IPS DF 6.9 (cell line): ENCODE results near the gene TOP2A.
A peak's percentile ranks its signal among the peaks of the same experiment; 100 is the strongest.

Experiments
- DNase-seq: peaks from one replicate; pipeline ENCODE4 v3.0.0-alpha.2; 2013; ENCODE audit warnings: low read depth, low spot score
- H3K27ac ChIP-seq: one replicate; pipeline ENCODE4 v1.5.1; 2013; ENCODE audit warnings: low read length, control low read depth
- H3K27me3 ChIP-seq: 2 replicates; pipeline ENCODE4 v1.6.1; 2013; ENCODE audit warnings: mild to moderate bottlenecking, low read length; ENCODE audit not compliant: control insufficient read depth, insufficient read depth
- H3K36me3 ChIP-seq: 2 replicates; pipeline ENCODE4 v1.6.1; 2013; ENCODE audit warnings: low read length; ENCODE audit not compliant: control insufficient read depth, insufficient read depth
- H3K4me1 ChIP-seq: 2 replicates; pipeline ENCODE4 v1.6.1; 2013; ENCODE audit warnings: low read length; ENCODE audit not compliant: control insufficient read depth, insufficient read depth
- H3K4me3 ChIP-seq: 2 replicates; pipeline ENCODE4 v1.5.1; 2013; ENCODE audit warnings: mild to moderate bottlenecking, low read length
- H3K9me3 ChIP-seq: 2 replicates; pipeline ENCODE4 v1.6.1; 2013; ENCODE audit warnings: low read length, inconsistent platforms; ENCODE audit not compliant: control insufficient read depth, insufficient read depth
- WGBS: extraction: QIAGEN DNeasy Blood & Tissue Kit; methylation state at CpG from one replicate; pipeline ENCODE4 v1.1.7; 2013; ENCODE audit warnings: mixed read lengths, missing lambda C conversion rate; ENCODE audit not compliant: insufficient read length, insufficient coverage; 5-methylcytosine and 5-hydroxymethylcytosine counted together

Gene TOP2A

GRCh38 chr17:40443196-40443987 lies 25.7 kb upstream of the TOP2A start, which contains the start of gene IGFBP4:
Gene IGFBP4 (plus strand): TSS chr17:40443450. CDS start chr17:40443736, 286 bp downstream.
- no CpG with 5 or more reads among the region's 98 CpGs for WGBS
- H3K27me3 ChIP-seq, result no peaks in the 10 kb centered on the region
- no peaks in the 10 kb centered on the region for H3K9me3 ChIP-seq
- no peak within 1 kb of the TSS for H3K27ac ChIP-seq
- H3K4me1 ChIP-seq, result peaks cover 6% of the 10 kb centered on the region
- H3K4me3 ChIP-seq, result peak within 1 kb of the TSS; percentile 38; the same call in 1 of the 2 replicates
- no peak for DNase-seq
- H3K36me3 ChIP-seq, result no peaks in the 10 kb centered on the region

DNA sequence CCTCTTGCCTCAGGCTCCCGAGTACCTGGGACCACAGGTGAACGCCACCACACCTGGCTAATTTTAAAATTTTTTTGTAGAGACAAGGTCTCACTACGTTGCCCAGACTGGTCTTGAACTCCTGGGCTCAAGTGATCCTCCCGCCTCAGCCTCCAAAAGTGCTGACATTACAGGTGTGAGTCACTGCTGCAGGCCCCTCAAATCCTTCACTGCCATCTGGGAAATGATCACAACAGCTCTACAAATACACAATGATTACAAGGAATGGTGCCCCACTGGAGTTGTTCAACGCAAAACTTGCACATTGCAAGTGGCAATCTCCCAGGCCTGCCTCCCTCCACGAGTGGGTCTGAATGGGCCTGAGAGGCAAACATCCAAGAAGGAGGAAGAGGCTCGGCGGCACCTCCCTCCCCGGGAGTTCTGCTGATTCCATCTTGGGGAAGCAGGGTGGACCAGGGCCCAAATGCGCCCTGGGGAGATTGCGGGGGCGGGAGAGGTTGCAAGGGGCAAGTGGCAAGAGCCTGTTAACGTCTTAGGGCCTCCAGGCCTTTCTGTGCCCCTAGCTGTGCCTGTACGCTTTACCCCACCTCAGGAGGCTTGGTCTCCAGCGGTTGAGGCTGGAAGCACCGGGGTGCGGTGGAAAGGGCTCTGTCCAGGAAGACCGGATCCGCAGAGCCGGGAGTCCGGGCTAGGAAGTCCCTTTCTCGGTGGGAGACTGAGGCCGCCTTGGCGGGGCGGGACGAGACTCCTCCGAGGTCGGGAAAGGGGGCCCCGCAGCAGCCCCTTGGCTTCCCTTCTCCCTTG lies 24.9 kb upstream of the TOP2A start:
- no peak overlapping the region for H3K27ac ChIP-seq
- no peaks in the 10 kb centered on the region for H3K9me3 ChIP-seq
- peaks cover 6% of the 10 kb centered on the region for H3K4me1 ChIP-seq
- no peak for DNase-seq
- no peaks in the 10 kb centered on the region for H3K36me3 ChIP-seq
- H3K27me3 ChIP-seq, result no peaks in the 10 kb centered on the region
- peak overlapping the region; percentile 38; the same call in 1 of the 2 replicates for H3K4me3 ChIP-seq
- WGBS, result no CpG with 5 or more reads among the region's 29 CpGs

DNA sequence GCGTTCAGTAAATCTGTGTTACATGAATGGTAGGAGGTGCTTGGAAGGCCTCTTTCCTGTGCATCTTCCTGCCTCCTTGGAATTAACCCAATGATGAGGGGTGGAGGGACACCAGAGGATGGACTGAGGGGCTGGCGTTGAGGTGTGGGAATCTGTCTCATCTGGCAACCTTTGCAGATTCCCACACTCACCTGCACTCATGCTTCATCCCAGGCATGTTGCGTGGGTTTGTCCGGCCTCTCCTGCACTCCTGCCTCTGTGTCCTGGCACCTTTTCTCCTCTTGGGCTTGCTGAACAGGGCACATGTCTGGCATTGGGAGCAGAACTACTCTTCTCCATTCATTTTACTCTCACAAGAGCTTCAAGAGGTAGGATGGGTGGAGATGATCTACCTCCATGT lies 22.5 kb upstream of the TOP2A start:
- H3K4me1 ChIP-seq, result peaks cover 6% of the 10 kb centered on the region
- WGBS, result no CpG with 5 or more reads among the region's 4 CpGs
- no peak overlapping the region for H3K27ac ChIP-seq
- no peak for DNase-seq
- H3K27me3 ChIP-seq, result no peaks in the 10 kb centered on the region
- H3K4me3 ChIP-seq, result no peak overlapping the region
- no peaks in the 10 kb centered on the region for H3K36me3 ChIP-seq
- no peaks in the 10 kb centered on the region for H3K9me3 ChIP-seq

GRCh38 chr17:40437095-40437732 lies 19.5 kb upstream of the TOP2A start:
- DNase-seq, result no peak
- Histone ChIP-seq H3K27ac (no peak overlapping the region), H3K9me3 (no peaks in the 10 kb centered on the region), H3K4me3 (no peak overlapping the region), H3K4me1 (peaks cover 1% of the 10 kb centered on the region; the same call in 1 of the 2 replicates), H3K36me3 (no peaks in the 10 kb centered on the region), H3K27me3 (no peaks in the 10 kb centered on the region)
- WGBS, result no CpG with 5 or more reads among the region's 5 CpGs

DNA sequence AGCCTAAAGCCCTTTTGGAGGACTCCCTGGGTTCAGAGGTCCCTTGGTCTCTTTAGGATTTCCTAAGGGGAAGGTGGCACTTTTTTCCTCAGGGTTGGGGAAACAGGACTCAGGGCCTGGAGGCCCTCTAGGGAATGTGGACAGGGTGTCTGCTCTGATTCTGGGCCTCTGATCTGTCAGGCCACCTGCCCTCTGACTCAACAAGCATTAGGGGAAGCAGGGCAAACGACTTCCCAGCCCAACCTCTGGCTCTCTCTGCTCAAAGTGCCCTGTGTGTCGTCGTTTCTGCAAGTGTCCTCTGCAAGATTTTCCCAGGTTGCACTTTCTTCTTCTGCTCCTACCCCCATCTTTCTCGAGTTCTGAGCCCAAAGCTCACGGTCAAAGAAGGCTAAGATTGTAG lies 18.9 kb upstream of the TOP2A start:
- Histone ChIP-seq H3K4me1 (peaks cover 1% of the 10 kb centered on the region; the same call in 1 of the 2 replicates), H3K4me3 (no peak overlapping the region), H3K27ac (no peak overlapping the region), H3K36me3 (no peaks in the 10 kb centered on the region), H3K27me3 (no peaks in the 10 kb centered on the region), H3K9me3 (no peaks in the 10 kb centered on the region)
- no CpG with 5 or more reads among the region's 5 CpGs for WGBS
- DNase-seq, result no peak

DNA sequence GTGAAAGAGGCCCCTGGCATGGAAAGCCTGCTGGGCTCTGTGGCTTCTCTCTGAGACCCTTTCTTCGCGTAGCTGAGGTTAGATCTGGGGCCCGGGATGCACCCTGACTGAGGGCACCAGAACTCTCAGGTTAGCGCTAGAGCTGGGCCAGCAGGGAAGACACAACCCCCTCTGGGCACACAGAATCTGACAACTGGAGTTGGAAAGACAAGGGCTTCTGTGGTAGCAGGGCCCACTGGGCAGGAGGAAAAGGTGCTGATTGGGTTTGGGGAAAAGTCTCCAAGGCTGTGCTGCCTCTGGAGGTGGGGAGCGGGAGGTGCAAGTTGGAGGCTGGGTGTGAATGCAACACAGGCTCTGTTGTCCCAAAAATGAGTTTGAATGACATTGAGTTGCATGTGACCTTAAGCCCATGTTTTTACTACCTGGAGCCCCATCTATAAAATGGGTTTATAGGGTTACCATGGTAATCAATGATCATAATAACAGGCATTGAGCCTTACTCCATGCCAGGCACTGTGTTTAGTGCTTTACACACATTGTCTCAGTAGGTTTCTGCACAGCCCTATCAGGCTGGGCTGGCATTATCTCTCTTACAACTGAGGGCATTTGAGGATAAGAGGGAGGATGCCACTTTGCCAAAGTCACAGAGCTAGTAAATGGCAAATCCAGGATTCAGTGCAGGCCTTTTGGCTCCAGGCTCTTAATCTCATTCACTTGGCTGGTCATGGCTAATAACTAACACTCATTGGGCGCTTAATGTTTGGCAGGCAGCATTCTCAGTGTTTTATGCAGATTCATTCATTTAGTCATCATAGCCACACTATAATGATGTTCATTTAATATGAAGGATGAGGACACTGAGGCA lies 16.1 kb upstream of the TOP2A start:
- peaks cover 1% of the 10 kb centered on the region; the same call in 1 of the 2 replicates for H3K4me1 ChIP-seq
- no peaks in the 10 kb centered on the region for H3K9me3 ChIP-seq
- H3K27me3 ChIP-seq, result no peaks in the 10 kb centered on the region
- H3K36me3 ChIP-seq, result no peaks in the 10 kb centered on the region
- no peak overlapping the region for H3K27ac ChIP-seq
- WGBS, result no CpG with 5 or more reads among the region's 6 CpGs
- DNase-seq, result no peak
- H3K4me3 ChIP-seq, result no peak overlapping the region

GRCh38 chr17:40432864-40433528 lies 15.3 kb upstream of the TOP2A start:
- Histone ChIP-seq H3K27me3 (no peaks in the 10 kb centered on the region), H3K9me3 (no peaks in the 10 kb centered on the region), H3K4me1 (peaks cover 1% of the 10 kb centered on the region; the same call in 1 of the 2 replicates), H3K27ac (no peak overlapping the region), H3K4me3 (no peak overlapping the region), H3K36me3 (no peaks in the 10 kb centered on the region)
- DNase-seq, result no peak
- WGBS, result no CpG with 5 or more reads among the region's 2 CpGs

GRCh38 chr17:40431231-40431602 lies 13.5 kb upstream of the TOP2A start:
- Histone ChIP-seq H3K36me3 (no peaks in the 10 kb centered on the region), H3K4me3 (no peak overlapping the region), H3K27ac (no peak overlapping the region), H3K9me3 (no peaks in the 10 kb centered on the region), H3K4me1 (peaks cover 1% of the 10 kb centered on the region; the same call in 1 of the 2 replicates), H3K27me3 (no peaks in the 10 kb centered on the region)
- WGBS, result 100% methylated on average over 1 of the region's 3 CpGs
- DNase-seq, result no peak

DNA sequence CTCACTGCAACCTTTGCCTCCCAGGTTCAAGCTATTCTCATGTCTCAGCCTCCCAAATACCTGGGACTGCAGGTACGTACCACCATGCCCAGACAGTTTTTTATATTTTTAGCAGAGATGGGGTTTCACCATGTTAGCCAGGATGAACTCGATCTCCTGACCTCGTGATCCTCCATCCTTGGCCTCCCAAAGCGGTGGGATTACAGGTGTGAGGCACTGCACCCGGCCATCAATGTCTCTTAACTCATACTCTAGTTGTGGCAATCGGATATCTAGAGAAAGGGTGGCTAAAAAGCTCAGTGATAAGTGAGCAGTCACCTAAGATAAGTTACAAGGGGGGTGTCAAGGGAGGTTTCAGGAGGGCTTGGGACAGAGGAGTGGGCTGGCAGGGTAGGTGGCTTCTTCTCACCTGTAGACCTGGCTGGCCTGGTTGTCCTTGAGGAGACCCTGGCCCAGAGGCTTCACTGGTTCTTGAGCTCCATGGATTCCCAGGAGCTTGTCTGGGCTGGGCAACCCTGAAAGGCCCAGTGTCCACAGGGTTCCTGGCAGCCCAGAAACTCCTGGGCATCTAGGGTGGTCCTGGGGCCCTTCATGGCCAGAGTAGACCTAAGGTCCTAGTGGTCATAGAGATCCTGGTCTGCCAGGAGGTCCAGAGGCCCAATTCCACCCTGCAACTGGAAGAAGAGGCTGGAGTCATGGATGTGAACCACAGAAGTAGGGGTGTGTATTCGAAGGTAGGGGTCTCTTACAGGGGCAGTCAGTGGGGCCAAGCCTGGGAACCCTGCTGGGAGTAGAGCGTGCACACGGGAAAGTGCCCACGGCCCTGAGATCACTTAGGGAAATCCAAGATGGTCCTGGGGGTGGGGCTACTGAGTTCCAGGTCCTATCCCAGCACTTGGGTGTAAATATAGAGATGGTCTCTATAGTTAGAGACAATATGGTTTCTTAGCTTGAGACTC lies 12.9 kb upstream of the TOP2A start:
- Histone ChIP-seq H3K9me3 (no peaks in the 10 kb centered on the region), H3K36me3 (no peaks in the 10 kb centered on the region), H3K27ac (no peak overlapping the region), H3K27me3 (no peaks in the 10 kb centered on the region), H3K4me3 (no peak overlapping the region), H3K4me1 (peaks cover 3% of the 10 kb centered on the region; the same call in 1 of the 2 replicates)
- no peak for DNase-seq
- no CpG with 5 or more reads among the region's 10 CpGs for WGBS
